Prostate gland (tissue), 2 donors: ENCODE measurements around the gene OR1J4. TPM values are rescaled to one million over a fixed set of nuclear protein-coding genes. Genes with fewer than 3 reads are reported as not detected.

ENCODE experiments used
- DNase-seq: peaks from one replicate; pipeline ENCODE4 v3.0.0-alpha.2; 2019; ENCODE audit warnings: low spot score
- H3K27ac ChIP-seq, 2 donors: fragments of 200-600 bp; sonication (generic); 2 replicates each; pipeline ENCODE4 v1.5.1; 2017 to 2019
- H3K27me3 ChIP-seq: fragments of 200-600 bp; sonication (generic); replicated peaks from 2 replicates; pipeline ENCODE4 v1.5.1; 2019; ENCODE audit not compliant: insufficient read depth
- H3K36me3 ChIP-seq, 2 donors: fragments of 200-600 bp; sonication (generic); 1 replicate in 1 of 2; 2 replicates in 1 of 2; pipeline versions ENCODE4 v1.5.1 to v1.8.1; 2017 to 2019
- H3K4me1 ChIP-seq: fragments of 200-600 bp; sonication (generic); replicated peaks from 2 replicates; pipeline ENCODE4 v1.5.1; 2019
- H3K4me3 ChIP-seq, 2 donors: fragments of 200-600 bp; sonication (generic); 2 replicates each; pipeline ENCODE4 v1.5.1; 2017 to 2019
- H3K9me3 ChIP-seq: fragments of 200-600 bp; sonication (generic); 2 replicates; pipeline ENCODE4 v1.5.1; 2017
- CTCF ChIP-seq, 4 experiments: fragments of 200-600 bp in 2 of 4; fragments of 450-650 bp in 2 of 4; sonication (generic) in 2 of 4; IDR thresholded peaks; 1 replicate in 3 of 4; 2 replicates in 1 of 4; pipeline ENCODE4 v1.5.1; 2016 to 2019; ENCODE audit warnings: antibody characterized with exemption in 4 of 4, mild to moderate bottlenecking in 2 of 4, moderate library complexity in 2 of 4
- POLR2A ChIP-seq: fragments of 450-650 bp; IDR thresholded peaks from one replicate; pipeline ENCODE4 v1.6.1; 2016; ENCODE audit warnings: antibody characterized with exemption, mild to moderate bottlenecking
- POLR2AphosphoS5 ChIP-seq: sonication (generic); formaldehyde crosslinking; IDR thresholded peaks from one replicate; pipeline ENCODE4 v1.6.1; 2017; ENCODE audit warnings: antibody characterized with exemption
- WGBS: methylation state at CpG from one replicate; pipeline ENCODE4 v1.1.5; 2018; 5-methylcytosine and 5-hydroxymethylcytosine counted together
- intact Hi-C: fragments of 100-400 bp; cut with DNase I; formaldehyde crosslinking; loops from one replicate; pipeline ENCODE4 v1.14.2; 2022
- total RNA-seq, 2 donors: library from RNA; depleted of rRNA; stranded (reverse); fragments of >200 nt; gene quantifications; one replicate each; pipeline ENCODE4 v1.1.0, GENCODE V29; 2016

The OR1J4 gene
- total RNA-seq, 2 donors from 2014 or later: 0.23 to 0.91 TPM

DNA sequence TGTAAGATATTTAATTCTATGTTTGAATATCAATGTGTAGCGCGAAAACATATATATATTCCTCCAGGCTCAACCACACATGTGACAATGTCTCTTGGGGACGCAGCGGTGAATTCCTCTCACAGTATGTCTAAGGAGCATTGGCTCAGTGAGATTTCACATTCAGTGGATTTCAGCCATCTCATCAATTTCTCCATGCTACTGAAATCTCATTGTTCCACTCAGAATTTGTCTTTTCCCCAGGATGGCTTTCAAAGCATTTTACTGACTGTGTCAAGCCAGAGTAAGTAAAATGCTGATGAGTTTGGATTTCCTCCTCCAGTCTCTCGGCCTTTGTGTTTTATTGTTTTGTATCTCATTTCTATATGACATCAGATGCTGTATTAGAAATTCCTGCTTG lies 39.9 kb upstream of the OR1J4 start:
- H3K4me1 ChIP-seq: no peaks in the 10 kb centered on the region
- no peaks in the 10 kb centered on the region for H3K36me3 ChIP-seq
- no peaks in the 10 kb centered on the region for H3K27me3 ChIP-seq
- TF ChIP-seq CTCF (IDR thresholded peaks at IDR 0.05) (no peak), POLR2A (no peak), POLR2AphosphoS5 (no peak)
- DNase-seq: no peak
- intact Hi-C loops: no loop called here
- no peak overlapping the region for H3K27ac ChIP-seq
- H3K4me3 ChIP-seq: no peak overlapping the region
- WGBS: 87% methylated on average over 5 of the region's 5 CpGs
- no peaks in the 10 kb centered on the region for H3K9me3 ChIP-seq

DNA sequence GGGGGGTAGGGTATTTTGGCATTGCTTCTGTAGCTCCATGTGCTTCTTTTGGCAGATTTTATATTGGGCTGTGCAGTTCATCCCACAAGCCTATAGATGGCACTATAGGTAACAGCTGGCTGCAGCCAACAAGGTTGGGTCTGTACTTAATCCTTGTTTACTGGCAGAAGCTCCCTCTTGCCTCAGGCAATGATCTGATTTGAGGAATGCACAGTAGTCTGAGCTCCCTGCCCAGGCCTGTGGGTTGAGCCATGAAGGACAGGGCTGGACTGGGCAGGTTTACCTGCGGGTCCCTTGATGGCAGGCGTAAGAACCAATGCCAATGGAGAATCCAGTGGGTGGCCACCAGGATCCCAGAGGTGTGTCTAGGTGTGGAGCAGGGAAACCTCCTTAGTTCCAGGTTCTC lies 20.1 kb upstream of the OR1J4 start:
- H3K27ac ChIP-seq: no peak overlapping the region
- H3K4me3 ChIP-seq: no peak overlapping the region
- peak; percentile 57 for DNase-seq
- intact Hi-C loops: no loop called here
- no peaks in the 10 kb centered on the region for H3K27me3 ChIP-seq
- H3K36me3 ChIP-seq: no peaks in the 10 kb centered on the region
- H3K4me1 ChIP-seq: no peaks in the 10 kb centered on the region
- TF ChIP-seq POLR2A (no peak), POLR2AphosphoS5 (peak; percentile 31), CTCF (IDR thresholded peaks at IDR 0.05) (peak in 3 of 4 experiments; percentile 28 to 51 (median 46))
- H3K9me3 ChIP-seq: no peaks in the 10 kb centered on the region
- 29% methylated on average over 2 of the region's 2 CpGs for WGBS

GRCh38 chr9:122506964-122507363 lies 12.0 kb upstream of the OR1J4 start:
- no peaks in the 10 kb centered on the region for H3K4me1 ChIP-seq
- DNase-seq: no peak
- TF ChIP-seq POLR2AphosphoS5 (no peak), POLR2A (no peak), CTCF (IDR thresholded peaks at IDR 0.05) (no peak)
- 28% methylated on average over 2 of the region's 2 CpGs for WGBS
- no peak overlapping the region for H3K27ac ChIP-seq
- H3K27me3 ChIP-seq: no peaks in the 10 kb centered on the region
- H3K4me3 ChIP-seq: no peak overlapping the region
- H3K9me3 ChIP-seq: no peaks in the 10 kb centered on the region
- intact Hi-C loops: no loop called here
- no peaks in the 10 kb centered on the region for H3K36me3 ChIP-seq

DNA sequence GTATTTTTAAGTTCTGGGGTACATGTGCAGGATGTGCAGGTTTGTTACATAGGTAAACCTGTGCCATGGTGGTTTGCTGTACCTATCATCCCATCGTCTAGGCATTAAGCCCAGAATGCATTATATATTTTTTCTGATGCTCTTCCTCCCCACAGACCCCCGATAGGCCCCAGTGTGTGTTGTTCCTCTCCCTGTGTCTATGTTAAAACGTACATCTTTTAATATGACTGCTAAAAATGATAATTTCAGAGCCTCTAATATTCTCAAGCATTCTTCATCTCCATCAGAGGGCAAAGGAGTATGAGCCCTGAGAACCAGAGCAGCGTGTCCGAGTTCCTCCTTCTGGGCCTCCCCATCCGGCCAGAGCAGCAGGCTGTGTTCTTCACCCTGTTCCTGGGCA lies 8.4 kb upstream of the OR1J4 start, which contains the start of gene OR1J2:
Gene OR1J2 (plus strand): TSS at position 301 of the 400 bp plus-strand sequence. CDS start 0 bp downstream, at position 301.
- no peak for DNase-seq
- TF ChIP-seq CTCF (IDR thresholded peaks at IDR 0.05): no peak
- no peak for TF ChIP-seq POLR2A
- no peak for TF ChIP-seq POLR2AphosphoS5
- Histone ChIP-seq H3K4me1 (no peaks in the 10 kb centered on the region), H3K27me3 (no peaks in the 10 kb centered on the region), H3K4me3 (no peak within 1 kb of the TSS), H3K36me3 (no peaks in the 10 kb centered on the region), H3K27ac (no peak within 1 kb of the TSS), H3K9me3 (no peaks in the 10 kb centered on the region)
- WGBS: 84% methylated on average over 6 of the region's 6 CpGs
- intact Hi-C loops: no loop called here

- intact Hi-C loops: no loop called here
- Histone ChIP-seq H3K4me3 (no peak overlapping the region), H3K9me3 (no peaks in the 10 kb centered on the region), H3K4me1 (no peaks in the 10 kb centered on the region), H3K27ac (no peak overlapping the region), H3K36me3 (no peaks in the 10 kb centered on the region), H3K27me3 (no peaks in the 10 kb centered on the region)
- no peak for DNase-seq
- 67% methylated on average over 2 of the region's 2 CpGs for WGBS
- no peak for TF ChIP-seq CTCF (IDR thresholded peaks at IDR 0.05)
- no peak for TF ChIP-seq POLR2AphosphoS5
- no peak for TF ChIP-seq POLR2A
These were observed 715 bp upstream of the OR1J4 start for GRCh38 chr9:122518226-122518625.
